GM19099 (cell line): Measurements from ENCODE around the gene SUFU.

Experiments
- POLR2A ChIP-seq: IDR thresholded peaks from 3 replicates; pipeline ENCODE4 v1.6.1; 2011; ENCODE audit warnings: low read depth; ENCODE audit not compliant: insufficient read length; ENCODE audit errors: extremely low read depth

The SUFU gene

GRCh38 chr10:102502029-102502336, 1.8 kb upstream of the SUFU start:
- TF ChIP-seq POLR2A, result no peak

- peak; percentile 58 for TF ChIP-seq POLR2A
Measured at GRCh38 chr10:102502337-102503151, 1.2 kb upstream of the SUFU start, which contains the start of gene ACTR1A. Gene ACTR1A, minus strand, starts transcription at chr10:102502712. Its CDS starts 65 bp downstream, at chr10:102502647.

- no peak for TF ChIP-seq POLR2A
Measured at GRCh38 chr10:102504179-102504975, 605 bp downstream of the SUFU start.

- TF ChIP-seq POLR2A, result no peak
Measured at GRCh38 chr10:102504976-102505300, 1.2 kb downstream of the SUFU start.

- TF ChIP-seq POLR2A, result no peak
Measured at GRCh38 chr10:102505462-102506115, 1.8 kb downstream of the SUFU start.

- TF ChIP-seq POLR2A, result no peak
Measured at GRCh38 chr10:102507521-102507920, 3.7 kb downstream of the SUFU start.

- no peak for TF ChIP-seq POLR2A
Measured at GRCh38 chr10:102508506-102508905, 4.7 kb downstream of the SUFU start.

GRCh38 chr10:102509387-102509786, 5.6 kb downstream of the SUFU start:
- no peak for TF ChIP-seq POLR2A

GRCh38 chr10:102511583-102512274, 8.0 kb downstream of the SUFU start:
- TF ChIP-seq POLR2A, result no peak

GRCh38 chr10:102514487-102515311, 10.9 kb downstream of the SUFU start:
- no peak for TF ChIP-seq POLR2A

GRCh38 chr10:102515724-102516123, 12.0 kb downstream of the SUFU start:
- no peak for TF ChIP-seq POLR2A

- no peak for TF ChIP-seq POLR2A
Measured at GRCh38 chr10:102517553-102517952, 13.8 kb downstream of the SUFU start.

- TF ChIP-seq POLR2A, result no peak
Measured at GRCh38 chr10:102519246-102519825, 15.6 kb downstream of the SUFU start.

GRCh38 chr10:102522874-102523249, 19.1 kb downstream of the SUFU start:
- TF ChIP-seq POLR2A, result no peak
